ENCODE measurements around the gene SOX12. TPM values are rescaled to one million over a fixed set of nuclear protein-coding genes. Genes with fewer than 3 reads are reported as not detected.

Gene SOX12
- 17.3 to 28.9 TPM (median 27.9 TPM) in 5 replicates for total RNA-seq (2022; extraction: Qiagen RNA extraction; ENCODE audit: low read depth)

DNA sequence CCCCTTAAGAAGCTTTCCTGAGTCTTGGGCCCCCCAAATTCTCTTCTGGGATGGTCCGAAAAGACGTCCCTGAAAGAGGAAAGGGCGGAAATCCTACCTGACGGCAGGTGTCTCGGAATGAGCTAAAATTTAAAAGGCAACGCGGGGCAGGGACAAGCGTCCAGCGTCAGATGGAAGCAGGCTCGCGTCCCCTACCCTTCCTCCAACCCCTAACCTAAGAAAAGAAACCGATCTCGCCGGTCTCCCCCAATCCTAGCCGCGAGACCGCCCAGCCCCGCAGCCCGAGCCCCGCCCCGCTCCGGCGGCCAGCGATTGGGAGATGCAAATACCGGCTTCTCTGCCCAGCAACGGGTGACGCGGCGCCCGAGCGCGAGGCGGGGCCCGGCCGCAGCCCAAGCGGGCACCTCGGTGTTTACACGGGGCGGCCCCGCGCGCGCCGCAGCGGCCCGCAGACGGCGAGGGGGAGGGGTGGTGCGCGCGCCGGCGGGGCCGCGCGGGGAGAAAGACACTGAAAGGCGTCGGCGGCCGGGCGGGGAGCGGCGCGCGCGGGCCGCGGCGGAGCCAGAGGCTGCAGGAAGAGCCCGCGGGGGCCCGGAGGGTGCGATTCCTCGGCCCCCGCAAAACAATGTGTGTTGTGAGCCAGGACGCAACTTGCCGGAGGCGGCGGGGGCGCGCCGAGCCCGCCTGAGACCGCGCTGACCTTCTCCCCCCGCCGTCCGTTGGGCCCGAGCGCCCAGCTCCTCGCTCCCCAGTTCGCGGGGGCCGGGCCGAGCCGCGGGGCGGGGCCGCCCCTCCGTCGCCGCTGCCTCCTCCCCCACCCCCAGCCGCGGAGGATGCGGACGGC, at the start of gene SOX12:
Gene SOX12, plus strand, starts transcription at position 508 of the 844 bp plus-strand sequence. CDS start 373 bp downstream, outside the sequence.

DNA sequence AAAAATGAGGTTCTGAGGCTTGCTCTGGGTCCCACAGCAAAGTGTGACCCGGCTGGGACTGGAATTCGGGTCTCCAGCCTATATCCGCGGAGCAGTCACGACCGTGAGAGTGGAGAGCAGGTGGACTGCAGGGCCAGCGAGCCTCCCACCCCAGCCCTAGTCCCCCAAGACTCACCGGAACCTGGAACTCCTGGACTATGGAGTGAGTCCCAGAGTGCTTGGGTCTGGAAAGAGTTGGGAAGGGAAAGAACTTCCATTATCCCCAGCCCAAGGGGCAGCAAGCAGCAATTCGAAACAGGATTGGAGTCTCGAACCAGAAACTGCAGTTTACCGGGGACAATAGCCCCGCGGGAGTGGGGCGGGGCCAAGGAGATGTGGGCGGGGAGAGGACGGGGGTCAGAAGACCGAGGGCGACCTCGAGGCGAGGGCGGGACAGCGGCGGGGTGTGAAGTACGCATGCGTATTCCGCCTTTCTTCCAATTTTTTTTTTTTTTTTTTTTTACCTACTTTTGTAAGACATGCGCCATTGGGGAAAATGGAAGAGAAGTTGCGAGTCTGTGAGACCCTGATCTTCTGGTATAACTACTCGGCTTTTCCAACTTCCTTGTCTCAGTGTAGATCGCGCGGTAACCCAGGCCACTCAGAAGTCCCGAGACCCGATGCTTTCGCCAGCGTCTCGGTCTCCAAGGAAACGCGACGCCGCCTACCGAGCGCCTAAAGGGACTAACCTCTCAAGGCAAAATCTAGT, 35.1 kb upstream of the SOX12 start, which contains the start of gene C20orf96:
Gene C20orf96, minus strand, starts transcription at position 667 of the 748 bp plus-strand sequence. Its CDS starts 140 bp downstream, at position 527.

DNA sequence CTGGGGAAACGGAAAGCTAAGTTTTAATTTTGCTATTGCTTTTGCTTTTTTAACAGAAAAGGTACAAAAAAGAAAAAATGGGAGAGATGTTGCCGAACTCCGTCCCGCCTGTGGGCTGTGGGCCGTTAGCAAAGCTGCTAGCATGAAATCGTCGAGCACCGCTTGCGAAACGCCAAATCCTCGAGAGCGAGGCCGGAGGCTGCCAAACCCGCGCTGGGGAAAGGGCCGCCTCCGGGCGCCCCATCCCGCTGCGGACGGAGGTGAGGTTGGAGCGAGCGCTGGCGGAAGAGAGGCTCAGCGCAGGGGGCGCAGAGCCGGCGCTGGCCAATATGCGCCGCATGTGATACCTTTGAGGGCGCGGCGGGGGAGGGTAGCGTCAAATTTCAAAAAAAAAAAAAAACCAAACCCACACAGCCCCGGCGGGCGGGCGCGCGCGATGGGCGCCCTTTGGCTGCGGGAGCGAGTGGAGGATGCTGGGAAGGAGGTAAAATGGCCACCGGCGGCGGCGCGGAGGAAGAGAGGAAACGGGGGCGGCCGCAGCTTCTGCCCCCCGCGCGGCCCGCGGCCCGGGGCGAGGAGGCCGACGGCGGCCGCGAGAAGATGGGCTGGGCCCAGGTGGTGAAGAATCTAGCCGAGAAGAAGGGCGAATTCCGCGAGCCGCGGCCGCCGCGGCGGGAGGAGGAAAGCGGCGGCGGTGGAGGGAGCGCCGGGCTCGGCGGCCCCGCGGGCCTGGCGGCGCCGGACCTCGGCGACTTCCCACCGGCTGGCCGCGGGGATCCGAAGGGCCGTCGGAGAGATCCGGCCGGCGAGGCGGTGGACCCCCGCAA, 28.0 kb upstream of the SOX12 start, which contains the start of gene ZCCHC3:
Gene ZCCHC3, plus strand, starts transcription at position 473 of the 827 bp plus-strand sequence. Its CDS starts 17 bp downstream, at position 490.

DNA sequence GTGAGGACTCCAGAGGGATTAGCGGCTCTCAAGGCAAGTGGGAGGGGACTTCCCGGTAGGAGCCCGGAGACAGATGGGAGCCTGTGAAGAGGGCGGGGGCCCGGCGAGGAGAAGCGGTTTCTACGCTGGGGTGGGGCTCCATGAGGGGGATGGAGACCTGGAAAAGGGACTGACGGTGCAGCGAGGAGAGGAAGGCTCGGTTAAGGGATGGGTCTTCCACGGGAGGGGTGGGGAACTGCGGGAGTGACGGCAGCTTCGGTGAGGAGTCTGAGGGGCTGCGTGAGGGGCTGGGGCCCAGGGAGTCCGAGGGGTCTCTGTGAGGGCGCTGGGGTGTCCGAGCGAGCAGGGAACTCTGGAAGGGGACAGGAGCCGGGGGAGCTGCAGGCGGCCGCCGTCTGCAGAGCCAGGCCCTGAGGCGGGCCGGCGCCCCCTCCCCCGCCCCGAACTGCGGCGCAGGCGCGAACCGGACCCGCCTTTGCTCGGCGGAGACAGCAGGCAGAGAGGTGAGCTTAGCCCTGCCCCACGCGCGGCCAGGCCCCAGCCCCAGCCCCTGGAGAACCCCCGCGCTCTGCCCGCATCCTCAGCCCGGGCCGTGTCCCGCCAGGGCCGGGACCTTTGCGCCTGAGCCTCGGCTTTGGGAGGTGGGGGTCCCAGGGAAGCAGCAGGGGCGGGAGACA, 21.4 kb downstream of the SOX12 start, which contains the start of gene NRSN2:
Gene NRSN2, plus strand, starts transcription at position 472 of the 677 bp plus-strand sequence. CDS start 2,533 bp downstream, outside the sequence.

Other genes with a start within 250 kb of the SOX12 start
- not detected in 5 replicates for gene DEFB125, start 237.9 kb upstream of the SOX12 start, total RNA-seq (2022; extraction: Qiagen RNA extraction; ENCODE audit: low read depth)
- not detected in 5 replicates for gene DEFB126, start 183.0 kb upstream of the SOX12 start, total RNA-seq (2022; extraction: Qiagen RNA extraction; ENCODE audit: low read depth)
- gene DEFB127, start 168.1 kb upstream of the SOX12 start, total RNA-seq (2022; extraction: Qiagen RNA extraction; ENCODE audit: low read depth), result not detected in 5 replicates
- not detected in 5 replicates for gene DEFB128, start 135.8 kb upstream of the SOX12 start, total RNA-seq (2022; extraction: Qiagen RNA extraction; ENCODE audit: low read depth)
- not detected in 5 replicates for gene DEFB129, start 98.3 kb upstream of the SOX12 start, total RNA-seq (2022; extraction: Qiagen RNA extraction; ENCODE audit: low read depth)
- gene DEFB132, start 67.8 kb upstream of the SOX12 start, total RNA-seq (2022; extraction: Qiagen RNA extraction; ENCODE audit: low read depth), result not detected in 5 replicates
- 10.5 to 11.8 TPM (median 10.9 TPM) in 5 replicates for gene C20orf96, start 34.8 kb upstream of the SOX12 start, total RNA-seq (2022; extraction: Qiagen RNA extraction; ENCODE audit: low read depth)
- 18.6 to 22.8 TPM (median 20.8 TPM) in 5 replicates for gene ZCCHC3, start 28.0 kb upstream of the SOX12 start, total RNA-seq (2022; extraction: Qiagen RNA extraction; ENCODE audit: low read depth)
- gene NRSN2, start 21.6 kb downstream of the SOX12 start, total RNA-seq (2022; extraction: Qiagen RNA extraction; ENCODE audit: low read depth), result 56.4 to 63.1 TPM (median 60.3 TPM) in 5 replicates
- 40.2 to 53.1 TPM (median 51.9 TPM) in 5 replicates for gene TRIB3, start 55.2 kb downstream of the SOX12 start, total RNA-seq (2022; extraction: Qiagen RNA extraction; ENCODE audit: low read depth)
- 105 to 149 TPM (median 141 TPM) in 5 replicates for gene RBCK1, start 82.7 kb downstream of the SOX12 start, total RNA-seq (2022; extraction: Qiagen RNA extraction; ENCODE audit: low read depth)
- 33.0 to 37.0 TPM (median 35.0 TPM) in 5 replicates for gene TBC1D20, start 137.0 kb downstream of the SOX12 start, total RNA-seq (2022; extraction: Qiagen RNA extraction; ENCODE audit: low read depth)
- gene CSNK2A1, start 218.2 kb downstream of the SOX12 start, total RNA-seq (2022; extraction: Qiagen RNA extraction; ENCODE audit: low read depth), result 146 to 171 TPM (median 156 TPM) in 5 replicates